ENCODE results near the gene GRB7.
"Not testable (repeated sequence)": the region's sequence is repeated elsewhere in the genome, so short reads cannot be mapped to it uniquely, and the experiment has no call there.

Gene GRB7

DNA sequence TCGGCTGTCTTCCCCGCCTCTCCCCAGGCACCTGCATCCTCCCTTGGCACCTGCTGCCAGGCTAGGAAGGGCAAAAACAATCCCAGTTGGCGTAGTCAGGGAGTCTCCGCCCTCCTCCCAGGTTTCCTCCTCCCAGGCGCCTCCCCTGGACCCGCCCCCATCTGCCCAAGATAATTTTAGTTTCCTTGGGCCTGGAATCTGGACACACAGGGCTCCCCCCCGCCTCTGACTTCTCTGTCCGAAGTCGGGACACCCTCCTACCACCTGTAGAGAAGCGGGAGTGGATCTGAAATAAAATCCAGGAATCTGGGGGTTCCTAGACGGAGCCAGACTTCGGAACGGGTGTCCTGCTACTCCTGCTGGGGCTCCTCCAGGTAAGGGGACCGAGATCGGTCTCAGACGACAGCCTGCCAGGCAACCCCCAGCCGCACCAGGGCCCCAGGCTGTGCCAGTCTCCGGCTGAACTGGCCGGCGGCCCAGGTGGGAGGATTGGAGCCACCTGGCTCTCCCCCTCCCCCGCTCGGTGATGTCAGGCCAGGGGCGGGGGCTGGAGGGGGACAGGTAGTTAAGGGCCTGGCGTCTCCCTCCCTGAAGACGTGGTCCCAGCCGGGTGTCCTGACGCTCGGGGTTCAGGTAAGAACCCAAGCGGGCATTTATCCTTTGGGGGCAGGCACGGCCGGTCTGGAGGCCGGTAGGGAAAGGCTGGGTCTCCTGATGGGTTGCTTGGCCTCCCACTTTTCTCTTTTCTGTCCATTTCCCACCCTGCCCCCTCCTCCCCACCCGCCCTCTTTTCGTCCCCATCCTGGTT is at the start of gene GRB7:
Gene GRB7 (plus strand): TSS at position 179 of the 808 bp plus-strand sequence. CDS start 4,364 bp downstream, outside the sequence.
- no peak for DNase-seq

- DNase-seq: no peak
These were observed 49.3 kb upstream of the GRB7 start for GRCh38 chr17:39688475-39688835.

DNA sequence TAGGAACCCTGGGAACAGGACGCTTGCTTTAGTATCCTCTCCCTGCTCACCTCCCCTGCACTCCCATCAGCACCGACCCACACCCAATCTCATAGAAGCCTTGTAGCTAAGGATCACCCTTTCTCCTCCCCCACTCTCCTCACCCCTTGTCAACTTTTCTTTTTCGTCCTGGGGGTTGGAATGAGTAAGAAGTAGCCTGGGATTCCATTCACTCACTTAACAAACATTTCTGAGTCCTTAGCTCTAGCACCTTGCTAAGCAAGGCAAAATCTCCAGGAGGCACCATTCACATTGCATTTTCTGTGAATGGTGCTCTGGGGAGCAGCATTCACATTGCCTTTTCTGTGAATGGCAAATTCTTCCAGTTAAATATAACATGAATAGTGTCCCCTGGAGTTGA is 48.8 kb upstream of the GRB7 start:
- no peak for DNase-seq

DNA sequence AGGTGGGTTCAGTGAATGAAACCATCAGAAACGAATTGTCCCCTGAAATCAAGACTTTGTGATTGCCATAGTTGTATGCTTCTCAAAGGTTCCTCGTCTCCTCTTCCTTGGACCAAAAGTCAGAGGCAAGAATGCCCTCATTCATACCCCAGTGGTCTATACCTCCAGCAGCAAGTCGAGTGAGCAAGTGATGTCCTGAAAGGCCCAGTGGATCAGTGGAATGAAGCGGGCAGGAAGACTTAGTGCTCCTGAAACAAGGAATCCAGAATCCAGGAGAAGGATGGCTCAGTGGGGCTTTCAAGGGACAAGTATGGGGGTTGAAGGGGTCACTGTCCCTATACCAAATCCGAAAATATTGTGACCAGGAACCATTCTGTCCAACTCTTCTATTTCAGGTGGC is 43.1 kb upstream of the GRB7 start:
- no peak for DNase-seq

DNA sequence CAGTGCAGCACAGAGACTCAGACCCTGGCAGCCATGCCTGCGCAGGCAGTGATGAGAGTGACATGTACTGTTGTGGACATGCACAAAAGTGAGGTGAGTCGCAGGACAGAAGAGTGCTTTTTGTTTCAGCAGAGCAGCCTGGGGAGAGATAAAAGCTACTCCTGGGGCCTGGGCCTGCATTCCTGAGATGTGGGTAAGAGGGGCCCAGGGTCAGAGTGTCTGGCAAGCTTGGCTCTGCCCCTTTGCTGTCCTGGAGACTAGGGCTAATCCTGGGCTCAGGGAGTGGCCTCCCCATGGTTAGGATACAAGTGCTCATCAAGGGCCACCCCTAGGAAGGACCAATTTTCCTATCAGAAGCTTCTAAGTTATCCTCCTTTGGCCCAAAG is 42.7 kb upstream of the GRB7 start:
- DNase-seq: no peak

DNA sequence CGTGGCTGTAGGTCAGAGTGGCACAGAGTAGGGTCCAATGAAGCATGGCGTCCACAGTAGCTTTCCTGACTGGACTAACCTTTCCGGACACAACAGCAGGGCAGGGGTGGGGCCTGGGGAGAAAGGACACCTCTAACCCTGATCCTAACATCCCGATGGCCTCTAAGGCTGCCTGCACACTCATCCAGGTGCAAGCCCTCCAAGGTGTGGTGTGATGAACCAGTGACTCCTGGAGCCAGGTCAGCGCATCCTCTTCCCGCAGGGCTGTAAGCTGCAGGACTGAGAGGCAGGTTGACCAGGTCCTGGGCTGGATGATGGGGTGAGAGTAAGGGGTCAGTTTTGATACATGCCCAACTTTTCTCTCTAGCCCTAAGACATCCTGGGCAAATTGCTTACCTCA is 41.0 kb upstream of the GRB7 start:
- DNase-seq: no peak

DNA sequence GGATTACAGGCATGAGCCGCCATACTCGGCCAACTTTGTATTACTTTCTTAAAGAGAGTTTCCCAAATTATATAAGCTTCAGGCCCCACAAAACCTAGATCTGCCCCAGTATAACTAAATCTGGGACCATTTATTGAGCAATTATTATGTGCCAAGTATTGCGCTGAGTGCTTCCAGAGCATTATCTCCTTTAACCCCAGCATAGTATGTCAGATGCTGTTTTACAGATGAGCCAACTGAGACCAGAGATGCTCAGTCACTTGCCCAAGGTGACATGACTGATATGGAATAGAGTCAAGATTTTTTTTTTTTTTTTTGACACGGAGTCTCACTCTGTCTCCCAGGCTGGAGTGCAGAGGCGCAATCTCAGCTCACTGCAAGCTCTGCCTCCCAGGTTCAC is 39.8 kb upstream of the GRB7 start:
- no peak for DNase-seq

GRCh38 chr17:39699157-39699817 is 38.5 kb upstream of the GRB7 start:
- DNase-seq: not testable (repeated sequence)

DNA sequence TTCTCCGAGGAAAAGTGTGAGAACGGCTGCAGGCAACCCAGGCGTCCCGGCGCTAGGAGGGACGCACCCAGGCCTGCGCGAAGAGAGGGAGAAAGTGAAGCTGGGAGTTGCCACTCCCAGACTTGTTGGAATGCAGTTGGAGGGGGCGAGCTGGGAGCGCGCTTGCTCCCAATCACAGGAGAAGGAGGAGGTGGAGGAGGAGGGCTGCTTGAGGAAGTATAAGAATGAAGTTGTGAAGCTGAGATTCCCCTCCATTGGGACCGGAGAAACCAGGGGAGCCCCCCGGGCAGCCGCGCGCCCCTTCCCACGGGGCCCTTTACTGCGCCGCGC is 38.0 kb upstream of the GRB7 start, which contains the start of gene ERBB2:
Gene ERBB2 (plus strand): TSS at position 247 of the 330 bp plus-strand sequence. CDS start 175 bp downstream, outside the sequence.
- no peak for DNase-seq

DNA sequence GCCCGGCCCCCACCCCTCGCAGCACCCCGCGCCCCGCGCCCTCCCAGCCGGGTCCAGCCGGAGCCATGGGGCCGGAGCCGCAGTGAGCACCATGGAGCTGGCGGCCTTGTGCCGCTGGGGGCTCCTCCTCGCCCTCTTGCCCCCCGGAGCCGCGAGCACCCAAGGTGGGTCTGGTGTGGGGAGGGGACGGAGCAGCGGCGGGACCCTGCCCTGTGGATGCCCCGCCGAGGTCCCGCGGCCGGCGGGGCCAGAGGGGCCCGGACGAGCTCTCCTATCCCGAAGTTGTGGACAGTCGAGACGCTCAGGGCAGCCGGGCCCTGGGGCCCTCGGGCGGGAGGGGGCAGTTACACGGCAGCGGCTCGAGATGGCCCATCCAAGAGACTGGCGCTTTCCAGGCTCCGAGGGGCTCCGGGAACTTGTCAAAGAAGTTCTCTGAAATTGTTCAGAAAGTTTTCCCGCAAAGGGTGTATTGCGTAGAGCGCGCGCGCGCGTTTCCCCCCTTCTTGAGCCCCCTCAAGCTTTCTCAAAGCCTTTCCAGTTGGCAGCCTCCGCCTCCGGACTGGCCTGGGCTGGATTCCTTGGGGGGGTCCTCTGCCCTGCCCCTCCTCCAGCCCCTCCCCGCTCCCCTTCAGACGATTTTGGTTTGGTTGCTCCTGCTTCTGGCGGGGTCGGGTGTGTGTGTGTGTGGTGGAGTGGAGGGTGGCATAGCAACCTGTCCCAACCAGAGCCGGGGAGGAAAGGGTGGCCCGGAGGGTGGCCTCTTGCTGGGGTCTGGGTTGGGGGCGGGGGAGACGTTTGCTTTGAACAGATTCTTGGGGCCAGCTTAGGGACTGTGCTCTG is 37.4 kb upstream of the GRB7 start:
- DNase-seq: no peak

GRCh38 chr17:39701012-39701783 is 36.5 kb upstream of the GRB7 start:
- DNase-seq: no peak

- DNase-seq: no peak
These were observed 35.8 kb upstream of the GRB7 start for GRCh38 chr17:39701784-39702422.

DNA sequence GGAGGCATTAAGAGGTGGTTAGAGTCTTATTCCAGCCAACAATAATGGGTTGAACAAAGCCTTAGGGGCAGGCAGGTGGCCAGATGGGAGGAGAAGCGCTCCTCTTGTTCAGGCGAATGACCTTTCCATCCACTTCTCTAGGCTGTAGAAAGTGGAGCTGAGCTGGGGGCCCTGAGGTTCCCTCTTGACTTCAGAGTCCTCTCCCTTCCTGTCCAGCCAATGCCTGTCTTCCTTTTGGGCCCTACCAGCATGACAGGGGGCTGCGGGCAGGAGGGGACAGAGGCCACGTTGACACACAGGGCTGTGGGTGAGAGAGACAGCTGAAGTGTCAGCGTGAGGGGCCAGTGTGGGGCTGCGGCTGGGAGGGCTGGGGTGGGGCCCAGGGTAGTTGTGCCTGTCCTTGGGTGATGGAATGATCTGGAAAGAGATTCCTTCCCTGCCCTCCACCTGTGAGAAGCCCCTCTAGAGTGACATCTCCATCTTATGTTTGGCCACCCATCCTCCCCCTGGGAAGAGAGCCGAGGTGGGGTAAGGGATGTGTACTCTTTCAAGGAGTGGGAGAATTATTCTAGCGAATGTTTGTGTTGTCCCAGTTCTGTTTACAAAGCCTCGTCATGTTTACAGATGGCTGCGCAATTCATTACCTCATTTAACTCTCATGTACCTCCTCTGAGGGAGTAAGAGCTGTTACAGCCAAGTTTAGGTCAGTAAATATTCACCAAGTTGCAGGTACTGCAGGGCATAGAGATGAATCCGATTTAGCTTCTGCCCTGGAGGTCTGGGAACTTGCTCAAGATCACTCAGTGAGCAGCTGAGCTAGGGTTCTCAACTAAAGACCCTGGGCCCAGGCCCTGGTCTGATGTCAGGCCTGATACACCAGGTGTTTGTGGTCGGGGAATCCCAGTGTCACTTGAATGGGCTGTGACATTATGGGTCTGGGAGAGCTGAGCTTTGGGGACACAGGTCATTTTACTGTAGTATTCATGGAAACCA is 34.5 kb upstream of the GRB7 start:
- DNase-seq: no peak

GRCh38 chr17:39703913-39704312 is 33.8 kb upstream of the GRB7 start:
- no peak for DNase-seq

DNA sequence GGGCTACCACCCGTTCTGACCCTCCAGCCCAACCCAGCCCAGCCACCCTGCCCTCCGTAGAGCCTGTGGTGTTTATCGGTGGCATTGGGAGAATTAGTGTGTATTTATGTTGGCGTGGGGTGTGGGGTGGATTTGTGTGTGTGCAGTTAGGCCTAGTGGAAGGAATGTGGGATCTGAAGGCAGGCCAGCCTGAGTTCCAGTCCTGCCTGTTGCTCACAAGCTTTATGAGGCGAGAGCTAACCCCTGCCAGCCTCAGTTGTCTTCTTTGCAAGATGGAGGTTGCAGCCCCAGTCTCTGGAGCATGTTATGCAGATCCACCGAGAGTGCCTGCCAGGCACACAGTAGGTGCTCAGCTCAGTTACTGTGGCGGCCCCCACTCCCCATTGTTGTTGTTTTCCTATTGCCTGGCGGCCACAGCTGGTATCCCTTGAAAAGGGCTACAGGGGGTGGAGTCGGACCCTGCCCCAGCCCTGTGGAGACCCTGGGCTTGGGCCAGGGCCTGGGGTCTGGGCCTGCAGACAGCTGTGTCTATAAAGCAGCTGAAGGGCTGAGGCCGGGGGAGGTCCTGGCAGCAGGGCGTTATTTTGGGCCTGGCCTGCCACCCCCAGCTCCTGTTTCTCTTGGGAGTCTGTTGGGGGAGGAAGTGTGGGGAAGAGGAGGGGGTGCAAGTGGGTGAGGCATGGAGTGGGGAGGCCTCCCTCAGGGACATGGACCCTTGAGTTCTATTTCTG is 32.8 kb upstream of the GRB7 start:
- DNase-seq: no peak

GRCh38 chr17:39705786-39706348 is 31.9 kb upstream of the GRB7 start:
- DNase-seq: no peak

DNA sequence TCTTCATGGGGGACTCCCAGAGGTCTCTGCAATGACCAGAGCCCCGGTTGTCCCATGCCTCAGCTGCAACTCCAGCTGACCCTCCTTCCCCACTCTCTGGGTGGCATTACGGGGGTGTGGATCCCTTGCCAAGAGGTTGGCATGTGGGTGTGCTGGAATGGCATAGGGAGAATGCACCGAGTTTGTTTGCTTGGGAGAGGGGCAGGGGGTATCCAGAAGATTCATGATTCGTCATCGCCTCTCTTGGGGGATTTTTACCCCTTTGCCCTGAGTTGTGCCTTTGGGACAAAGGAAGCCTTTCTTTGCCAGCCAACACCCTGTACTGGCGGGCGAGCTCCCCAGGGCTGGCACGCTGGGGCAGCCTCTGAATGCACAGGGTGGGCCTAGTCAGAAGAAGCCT is 31.4 kb upstream of the GRB7 start:
- no peak for DNase-seq

DNA sequence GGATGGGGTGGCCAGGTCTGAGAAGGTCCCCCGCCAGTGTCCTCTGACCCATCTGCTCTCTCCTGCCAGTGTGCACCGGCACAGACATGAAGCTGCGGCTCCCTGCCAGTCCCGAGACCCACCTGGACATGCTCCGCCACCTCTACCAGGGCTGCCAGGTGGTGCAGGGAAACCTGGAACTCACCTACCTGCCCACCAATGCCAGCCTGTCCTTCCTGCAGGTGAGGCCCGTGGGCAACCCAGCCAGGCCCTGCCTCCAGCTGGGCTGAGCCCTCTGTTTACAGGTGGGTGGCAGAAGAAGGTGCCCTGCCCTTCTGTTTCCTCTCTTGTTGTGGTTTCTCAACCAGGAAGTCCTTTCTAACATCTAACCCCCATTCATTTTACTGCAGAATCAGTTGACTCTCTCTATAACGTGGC is 30.8 kb upstream of the GRB7 start:
- no peak for DNase-seq

DNA sequence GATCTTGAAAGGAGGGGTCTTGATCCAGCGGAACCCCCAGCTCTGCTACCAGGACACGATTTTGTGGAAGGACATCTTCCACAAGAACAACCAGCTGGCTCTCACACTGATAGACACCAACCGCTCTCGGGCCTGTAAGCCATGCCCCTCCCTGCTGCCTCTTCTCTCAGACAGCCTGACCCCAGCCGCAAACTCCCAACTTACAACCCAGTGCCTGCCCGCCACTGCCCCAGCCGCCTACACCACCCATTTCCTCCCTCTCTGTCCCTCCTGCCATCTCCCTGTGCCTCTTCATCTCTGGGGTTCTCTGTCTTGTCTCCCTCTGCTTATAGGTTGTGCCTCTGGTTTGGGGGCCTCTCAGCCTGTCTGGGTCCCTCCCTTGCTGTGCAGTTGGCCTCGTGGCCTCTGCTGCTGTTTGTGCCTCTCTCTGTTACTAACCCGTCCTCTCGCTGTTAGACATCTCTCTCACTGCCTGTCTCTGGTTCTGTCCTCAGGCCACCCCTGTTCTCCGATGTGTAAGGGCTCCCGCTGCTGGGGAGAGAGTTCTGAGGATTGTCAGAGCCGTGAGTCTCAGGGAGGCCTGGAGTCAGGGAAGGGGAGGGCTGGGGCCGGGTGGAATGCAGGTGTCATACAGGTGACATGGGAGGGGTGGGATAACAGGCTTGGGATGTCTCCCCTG is 28.3 kb upstream of the GRB7 start:
- DNase-seq: no peak
